Middle frontal gyrus (tissue), 1 donor: ENCODE measurements around the gene ASPHD1.

ENCODE experiments used
- DNase-seq: peaks from one replicate; pipeline ENCODE4 v3.0.0-alpha.2; 2015; ENCODE audit warnings: low spot score; ENCODE audit errors: extremely low spot score

ASPHD1 gene

DNA sequence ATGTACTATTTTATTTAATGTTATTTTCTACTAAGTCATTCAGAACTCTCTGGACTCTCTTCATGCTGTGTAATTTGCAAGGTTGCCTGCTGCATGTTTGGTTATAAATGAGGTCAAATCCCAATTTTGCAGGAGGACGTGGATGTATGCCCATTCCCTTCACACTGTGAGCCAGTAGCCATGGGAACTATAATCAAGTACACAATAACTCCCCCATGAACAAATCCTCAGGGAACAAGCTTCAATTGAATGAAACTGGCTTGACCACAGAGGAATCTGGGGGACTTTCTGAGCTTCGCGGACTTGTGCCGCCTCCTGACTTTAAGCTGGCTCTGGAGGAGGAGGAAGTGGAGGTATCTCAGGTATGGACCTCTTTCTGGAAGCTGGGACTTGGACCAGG is 40.4 kb downstream of the ASPHD1 start:
- DNase-seq, result no peak

DNA sequence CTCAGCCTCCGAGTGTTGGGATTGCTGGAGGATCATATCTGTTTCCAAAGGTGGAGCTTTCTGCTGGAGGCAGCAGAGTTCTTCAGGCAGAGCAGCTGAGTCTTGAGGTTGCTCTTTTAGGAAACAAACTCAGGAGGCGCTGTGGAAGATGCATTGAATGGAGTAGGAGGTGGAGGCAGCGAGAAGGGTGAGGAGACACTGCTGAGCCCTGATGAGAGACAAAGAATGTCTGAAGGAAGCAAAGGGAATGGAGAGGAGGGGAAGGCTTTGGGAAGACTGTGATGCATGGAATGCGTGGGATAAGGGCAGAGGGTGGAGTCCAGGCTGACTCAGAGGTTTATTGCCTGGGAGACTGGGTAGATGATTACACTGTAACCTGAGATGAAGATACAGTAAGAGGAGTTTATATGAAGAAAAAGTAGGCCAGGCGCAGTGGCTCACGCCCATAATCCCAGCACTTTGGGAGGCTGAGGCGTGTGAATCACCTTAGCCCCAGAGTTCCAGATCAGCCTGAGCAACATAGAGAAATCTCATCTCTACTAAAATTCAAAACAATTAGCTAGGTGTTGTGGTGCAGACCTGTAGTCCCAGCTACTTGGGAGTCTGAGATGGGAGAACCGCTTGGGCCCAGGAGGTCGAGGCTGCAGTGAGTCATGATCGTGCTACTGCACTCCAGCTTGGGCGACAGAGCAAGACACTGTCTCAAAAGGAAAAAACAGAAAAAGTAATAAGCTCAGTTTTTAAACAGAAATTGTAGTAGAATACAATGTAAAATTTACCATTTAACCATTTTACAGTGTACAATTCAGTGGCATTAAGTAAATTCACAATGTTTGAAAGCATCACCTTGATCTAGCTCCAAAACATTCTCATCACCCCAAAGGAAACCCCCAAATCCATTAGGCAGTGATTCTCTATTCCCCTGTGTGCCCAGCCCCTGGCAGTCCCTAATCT is 43.8 kb downstream of the ASPHD1 start:
- DNase-seq, result no peak

DNA sequence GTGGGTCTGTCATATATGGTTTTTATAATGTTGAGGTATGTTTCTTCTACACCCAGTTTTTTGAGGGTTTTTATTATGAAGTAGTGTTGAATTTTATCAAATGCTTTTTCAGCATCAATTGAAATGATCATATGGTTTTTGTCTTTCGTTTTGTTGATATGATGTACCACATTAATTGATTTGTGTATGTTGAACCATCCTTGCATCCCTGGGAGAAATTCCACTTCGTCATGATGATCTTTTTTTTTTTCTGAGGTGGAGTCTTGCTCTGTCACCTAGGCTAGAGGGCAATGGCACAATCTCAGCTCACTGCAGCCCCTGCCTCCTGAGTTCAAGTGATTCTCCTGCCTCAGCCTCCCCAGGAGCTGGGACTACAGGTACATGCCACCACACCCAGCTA is 47.6 kb downstream of the ASPHD1 start:
- no peak for DNase-seq

DNA sequence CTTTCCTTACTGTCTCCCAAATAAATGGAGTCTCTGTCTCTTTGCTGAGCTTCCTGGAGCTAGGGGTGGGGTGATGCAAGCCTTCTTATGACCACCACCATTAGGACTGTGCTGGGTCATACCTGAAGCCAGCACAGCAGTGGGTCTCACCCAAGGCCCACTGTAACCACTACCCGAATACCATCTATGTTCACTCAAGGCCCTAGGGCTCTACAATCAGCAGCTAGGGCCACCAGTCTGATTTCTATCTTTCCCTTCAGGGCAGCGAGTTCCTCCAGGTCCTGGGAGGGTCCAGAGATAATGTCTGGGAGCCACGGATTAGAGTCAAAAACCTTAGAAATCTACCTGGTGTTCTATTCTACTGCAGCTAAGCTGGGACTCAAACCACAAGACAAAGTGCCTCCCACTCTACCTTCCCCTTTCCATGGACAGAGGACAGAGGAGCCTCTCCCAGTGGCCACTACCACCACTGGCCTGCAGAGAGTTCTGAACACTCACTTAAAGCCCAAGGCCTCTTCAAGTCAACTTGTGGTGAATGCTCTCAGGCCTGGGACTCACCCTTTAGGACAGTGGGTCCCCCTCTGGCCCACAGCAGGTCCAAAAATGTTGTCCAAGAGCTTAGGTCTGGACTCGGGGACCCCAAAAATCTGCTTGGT is 50.6 kb downstream of the ASPHD1 start:
- no peak for DNase-seq

DNA sequence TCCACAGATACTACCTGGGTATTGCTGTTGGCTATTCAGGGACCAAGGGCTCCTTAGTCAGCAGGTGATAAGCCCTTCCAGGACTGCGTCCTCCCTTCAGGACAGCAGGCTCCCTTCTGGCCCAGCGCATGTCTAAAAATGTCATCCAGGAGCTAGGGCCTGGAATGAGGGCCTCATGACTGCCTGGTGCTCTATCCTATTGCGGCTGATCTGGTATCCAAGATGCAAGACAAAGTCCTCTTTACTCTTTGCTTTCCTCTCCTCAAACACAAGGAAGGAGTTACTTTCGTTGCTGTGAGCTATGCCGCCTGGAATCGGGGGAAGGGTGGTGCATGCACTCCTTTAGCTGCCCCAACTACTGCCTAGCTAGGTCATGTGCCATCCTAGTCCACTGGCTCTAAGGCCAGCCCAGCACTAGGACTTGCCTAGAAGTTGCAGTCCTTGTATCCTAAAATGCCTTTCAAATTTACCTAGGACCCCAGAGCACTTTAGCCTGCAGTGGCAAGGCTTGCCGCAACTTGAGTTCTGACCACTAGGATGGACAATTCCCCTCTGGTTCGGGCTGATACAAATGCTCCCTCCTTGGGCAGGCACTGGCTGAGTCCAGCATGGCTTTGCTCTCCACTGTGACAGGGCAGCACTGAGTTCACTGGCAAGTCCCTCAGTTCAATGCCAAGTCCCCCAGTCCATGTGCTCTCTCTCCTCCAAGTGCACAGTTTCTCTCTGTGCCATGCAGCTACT is 51.5 kb downstream of the ASPHD1 start:
- no peak for DNase-seq
